Neuronal stem cell (in vitro differentiated cells): ENCODE data around the gene SLC26A8.
"Not testable (repeated sequence)": the region's sequence is repeated elsewhere in the genome, so short reads cannot be mapped to it uniquely, and the experiment has no call there.

Experiments used
- DNase-seq: peaks from one replicate; pipeline ENCODE4 v3.0.0-alpha.2; 2013; ENCODE audit warnings: low spot score
- H2AFZ ChIP-seq: one replicate; pipeline ENCODE4 v1.6.1; 2013; ENCODE audit warnings: mild to moderate bottlenecking, low read length, inconsistent platforms
- H2AK5ac ChIP-seq: 2 replicates; pipeline ENCODE4 v1.6.1; 2013; ENCODE audit warnings: low read depth, mild to moderate bottlenecking, inconsistent platforms, low read length, moderate library complexity, mixed read lengths
- H2BK120ac ChIP-seq: 2 replicates; pipeline ENCODE4 v1.6.1; 2013; ENCODE audit warnings: low read depth, mild to moderate bottlenecking, inconsistent platforms, low read length, moderate library complexity, mixed read lengths
- H2BK12ac ChIP-seq: one replicate; pipeline ENCODE4 v1.6.1; 2013; ENCODE audit warnings: low read length, inconsistent platforms
- H2BK15ac ChIP-seq: 2 replicates; pipeline ENCODE4 v1.6.1; 2013; ENCODE audit warnings: mild to moderate bottlenecking, low read length, inconsistent platforms, mixed read lengths
- H2BK5ac ChIP-seq: one replicate; pipeline ENCODE4 v1.6.1; 2013; ENCODE audit warnings: inconsistent platforms, mild to moderate bottlenecking, low read length, moderate library complexity
- H3K14ac ChIP-seq: one replicate; pipeline ENCODE4 v1.6.1; 2013; ENCODE audit warnings: low read length, inconsistent platforms
- H3K18ac ChIP-seq: 2 replicates; pipeline ENCODE4 v1.6.1; 2013; ENCODE audit warnings: low read length, inconsistent platforms
- H3K23ac ChIP-seq: 2 replicates; pipeline ENCODE4 v1.6.1; 2013; ENCODE audit warnings: low read depth, mild to moderate bottlenecking, mixed read lengths, low read length, inconsistent platforms; ENCODE audit not compliant: poor library complexity
- H3K27ac ChIP-seq: replicated peaks from 3 replicates; pipeline ENCODE4 v1.5.1; 2013; ENCODE audit warnings: low read length, inconsistent platforms
- H3K27me3 ChIP-seq, 3 experiments: 2 replicates each; pipeline ENCODE4 v1.6.1; 2013; ENCODE audit warnings: low read length in 3 of 3, mild to moderate bottlenecking in 2 of 3, inconsistent platforms in 1 of 3, low read depth in 1 of 3, mixed read lengths in 1 of 3, moderate library complexity in 1 of 3; ENCODE audit not compliant: control insufficient read depth in 3 of 3, insufficient read depth in 3 of 3
- H3K36me3 ChIP-seq, 2 donors: replicated peaks in 1 of 2; 2 replicates each; pipeline ENCODE4 v1.6.1; 2013; ENCODE audit warnings: low read length in 2 of 2; ENCODE audit not compliant: control insufficient read depth in 2 of 2, insufficient read depth in 2 of 2
- H3K4ac ChIP-seq: 2 replicates; pipeline ENCODE4 v1.6.1; 2013; ENCODE audit warnings: inconsistent platforms, mild to moderate bottlenecking, low read length, moderate library complexity
- H3K4me1 ChIP-seq, 2 donors: 1 replicate in 1 of 2; 2 replicates in 1 of 2; pipeline ENCODE4 v1.6.1; 2013; ENCODE audit warnings: low read length in 2 of 2, low read depth in 1 of 2; ENCODE audit not compliant: control insufficient read depth in 2 of 2, insufficient read depth in 1 of 2
- H3K4me2 ChIP-seq: one replicate; pipeline ENCODE4 v1.6.1; 2013; ENCODE audit warnings: mild to moderate bottlenecking, low read length, inconsistent platforms; ENCODE audit not compliant: insufficient read depth, poor library complexity, severe bottlenecking
- H3K4me3 ChIP-seq, 2 donors: 2 replicates each; pipeline ENCODE4 v1.5.1; 2013; ENCODE audit warnings: low read length in 2 of 2, mild to moderate bottlenecking in 2 of 2, inconsistent platforms in 1 of 2, moderate library complexity in 1 of 2
- H3K79me1 ChIP-seq: one replicate; pipeline ENCODE4 v1.6.1; 2013; ENCODE audit warnings: low read depth, mild to moderate bottlenecking, inconsistent platforms, low read length, moderate library complexity
- H3K9ac ChIP-seq: one replicate; pipeline ENCODE4 v1.6.1; 2013; ENCODE audit warnings: mild to moderate bottlenecking, low read depth, low read length, inconsistent platforms; ENCODE audit not compliant: poor library complexity
- H3K9me3 ChIP-seq, 2 donors: replicated peaks in 1 of 2; 2 replicates each; pipeline versions ENCODE3 to v1.6.1; 2013; ENCODE audit warnings: low read length in 2 of 2, mild to moderate bottlenecking in 2 of 2, inconsistent platforms in 1 of 2, low read depth in 1 of 2, mixed read lengths in 1 of 2, moderate library complexity in 1 of 2; ENCODE audit not compliant: control insufficient read depth in 2 of 2, insufficient read depth in 1 of 2
- H4K8ac ChIP-seq: one replicate; pipeline ENCODE4 v1.6.1; 2013; ENCODE audit warnings: low read depth, mild to moderate bottlenecking, inconsistent platforms, low read length, moderate library complexity
- H4K91ac ChIP-seq: one replicate; pipeline ENCODE4 v1.6.1; 2013; ENCODE audit warnings: low read length, low read depth, mild to moderate bottlenecking, inconsistent platforms; ENCODE audit not compliant: poor library complexity
- WGBS, 2 donors: extraction: QIAGEN DNeasy Blood & Tissue Kit; methylation state at CpG; one replicate each; pipeline ENCODE4 v1.1.7; 2013; ENCODE audit warnings: missing lambda C conversion rate in 2 of 2, mixed read lengths in 1 of 2; ENCODE audit not compliant: insufficient read length in 2 of 2, insufficient replicate concordance in 1 of 2; ENCODE audit errors: extremely low coverage in 2 of 2; 5-methylcytosine and 5-hydroxymethylcytosine counted together

The SLC26A8 gene

GRCh38 chr6:36000451-36000850 lies 24.0 kb downstream of the SLC26A8 start:
- H3K14ac ChIP-seq = no peak overlapping the region
- H3K18ac ChIP-seq = no peak overlapping the region
- H3K27ac ChIP-seq = no peak overlapping the region
- H2BK120ac ChIP-seq = no peak overlapping the region
- H2BK12ac ChIP-seq = no peak overlapping the region
- no peaks in the 10 kb centered on the region for H3K9me3 ChIP-seq
- DNase-seq = no peak
- H3K27me3 ChIP-seq = peaks cover 0 to 3% (median 0%) of the 10 kb centered on the region in 3 experiments
- no peak overlapping the region for H4K8ac ChIP-seq
- H2BK15ac ChIP-seq = no peak overlapping the region
- no peak overlapping the region for H2AFZ ChIP-seq
- H3K4me1 ChIP-seq = no peaks in the 10 kb centered on the region
- no peak overlapping the region for H4K91ac ChIP-seq
- H3K4me2 ChIP-seq = no peak overlapping the region
- H3K4ac ChIP-seq = no peak overlapping the region
- no peak overlapping the region for H3K23ac ChIP-seq
- H2AK5ac ChIP-seq = no peak overlapping the region
- no CpG with 5 or more reads among the region's 1 CpG for WGBS, 2 donors
- H2BK5ac ChIP-seq = no peak overlapping the region
- no peaks in the 10 kb centered on the region for H3K36me3 ChIP-seq
- H3K9ac ChIP-seq = no peak overlapping the region
- H3K79me1 ChIP-seq = no peaks in the 10 kb centered on the region
- H3K4me3 ChIP-seq = no peak overlapping the region

- H2AK5ac ChIP-seq = no peak overlapping the region
- H3K23ac ChIP-seq = no peak overlapping the region
- peaks cover 0 to 2% of the 10 kb centered on the region in 2 donors for H3K4me1 ChIP-seq
- no peak overlapping the region for H3K27ac ChIP-seq
- H3K4me2 ChIP-seq = no peak overlapping the region
- H4K91ac ChIP-seq = no peak overlapping the region
- H4K8ac ChIP-seq = no peak overlapping the region
- no CpG with 5 or more reads among the region's 3 CpGs for WGBS, 2 donors
- H3K14ac ChIP-seq = no peak overlapping the region
- H3K18ac ChIP-seq = no peak overlapping the region
- no peak overlapping the region for H2BK15ac ChIP-seq
- no peak overlapping the region for H2AFZ ChIP-seq
- H3K36me3 ChIP-seq = no peaks in the 10 kb centered on the region
- no peak overlapping the region for H3K9ac ChIP-seq
- no peak overlapping the region for H3K4me3 ChIP-seq
- H2BK12ac ChIP-seq = no peak overlapping the region
- H2BK120ac ChIP-seq = no peak overlapping the region
- H3K27me3 ChIP-seq = no peaks in the 10 kb centered on the region
- no peak overlapping the region for H3K4ac ChIP-seq
- H2BK5ac ChIP-seq = no peak overlapping the region
- no peak for DNase-seq
- no peaks in the 10 kb centered on the region for H3K9me3 ChIP-seq
- H3K79me1 ChIP-seq = no peaks in the 10 kb centered on the region
These were observed 31.3 kb downstream of the SLC26A8 start for GRCh38 chr6:35993150-35993549.

- not testable (repeated sequence) for H3K14ac ChIP-seq, H2BK15ac ChIP-seq, H3K4ac ChIP-seq, H3K9ac ChIP-seq, H3K4me3 ChIP-seq, H3K4me2 ChIP-seq, H3K23ac ChIP-seq, H3K36me3 ChIP-seq, H2AK5ac ChIP-seq, H4K8ac ChIP-seq, H2BK5ac ChIP-seq, H3K9me3 ChIP-seq, H2BK120ac ChIP-seq, H3K79me1 ChIP-seq, H4K91ac ChIP-seq, H2AFZ ChIP-seq, H3K18ac ChIP-seq, DNase-seq, H3K27ac ChIP-seq, H2BK12ac ChIP-seq, H3K4me1 ChIP-seq
- no CpG with 5 or more reads among the region's 9 CpGs for WGBS, 2 donors
- peaks cover 0 to 10% (median 0%) of the 10 kb centered on the region in 3 experiments for H3K27me3 ChIP-seq
These were observed 36.4 kb downstream of the SLC26A8 start for GRCh38 chr6:35988047-35988446.

GRCh38 chr6:35984701-35985100 lies 39.7 kb downstream of the SLC26A8 start:
- H3K18ac ChIP-seq = no peak overlapping the region
- H3K4ac ChIP-seq = no peak overlapping the region
- H3K27me3 ChIP-seq = peaks cover 0 to 24% (median 0%) of the 10 kb centered on the region in 3 experiments
- no peak overlapping the region for H2BK5ac ChIP-seq
- H2BK120ac ChIP-seq = no peak overlapping the region
- H3K36me3 ChIP-seq = no peaks in the 10 kb centered on the region
- H3K4me2 ChIP-seq = no peak overlapping the region
- no peak overlapping the region for H2BK12ac ChIP-seq
- no peaks in the 10 kb centered on the region for H3K4me1 ChIP-seq
- no peak overlapping the region for H3K23ac ChIP-seq
- WGBS, 2 donors = no CpG with 5 or more reads among the region's 4 CpGs
- H3K79me1 ChIP-seq = no peaks in the 10 kb centered on the region
- no peak overlapping the region for H2BK15ac ChIP-seq
- H3K4me3 ChIP-seq = no peak overlapping the region
- H2AFZ ChIP-seq = no peak overlapping the region
- H3K14ac ChIP-seq = no peak overlapping the region
- H4K91ac ChIP-seq = no peak overlapping the region
- no peak overlapping the region for H3K27ac ChIP-seq
- no peak for DNase-seq
- no peak overlapping the region for H3K9ac ChIP-seq
- no peak overlapping the region for H2AK5ac ChIP-seq
- no peak overlapping the region for H4K8ac ChIP-seq
- no peaks in the 10 kb centered on the region for H3K9me3 ChIP-seq
